M059J (cell line): ENCODE results near the gene MRPL18. TPM values are rescaled to one million over a fixed set of nuclear protein-coding genes. Genes with fewer than 3 reads are reported as not detected.
A peak's percentile ranks its signal among the peaks of the same experiment; 100 is the strongest.
"Not testable (repeated sequence)": the region's sequence is repeated elsewhere in the genome, so short reads cannot be mapped to it uniquely, and the experiment has no call there.

Source experiments
- DNase-seq: peaks from one replicate; pipeline ENCODE4 v3.0.0-alpha.2; 2012; ENCODE audit warnings: low read depth
- total RNA-seq: library from RNA; depleted of rRNA; stranded (reverse); fragments of >200 nt; shearing (Covaris generic); gene quantifications from 2 replicates; pipeline ENCODE4 v1.2.3, GENCODE V29; 2014; rRNA removed

The MRPL18 gene
- total RNA-seq, result 241 and 249 TPM in 2 replicates

DNA sequence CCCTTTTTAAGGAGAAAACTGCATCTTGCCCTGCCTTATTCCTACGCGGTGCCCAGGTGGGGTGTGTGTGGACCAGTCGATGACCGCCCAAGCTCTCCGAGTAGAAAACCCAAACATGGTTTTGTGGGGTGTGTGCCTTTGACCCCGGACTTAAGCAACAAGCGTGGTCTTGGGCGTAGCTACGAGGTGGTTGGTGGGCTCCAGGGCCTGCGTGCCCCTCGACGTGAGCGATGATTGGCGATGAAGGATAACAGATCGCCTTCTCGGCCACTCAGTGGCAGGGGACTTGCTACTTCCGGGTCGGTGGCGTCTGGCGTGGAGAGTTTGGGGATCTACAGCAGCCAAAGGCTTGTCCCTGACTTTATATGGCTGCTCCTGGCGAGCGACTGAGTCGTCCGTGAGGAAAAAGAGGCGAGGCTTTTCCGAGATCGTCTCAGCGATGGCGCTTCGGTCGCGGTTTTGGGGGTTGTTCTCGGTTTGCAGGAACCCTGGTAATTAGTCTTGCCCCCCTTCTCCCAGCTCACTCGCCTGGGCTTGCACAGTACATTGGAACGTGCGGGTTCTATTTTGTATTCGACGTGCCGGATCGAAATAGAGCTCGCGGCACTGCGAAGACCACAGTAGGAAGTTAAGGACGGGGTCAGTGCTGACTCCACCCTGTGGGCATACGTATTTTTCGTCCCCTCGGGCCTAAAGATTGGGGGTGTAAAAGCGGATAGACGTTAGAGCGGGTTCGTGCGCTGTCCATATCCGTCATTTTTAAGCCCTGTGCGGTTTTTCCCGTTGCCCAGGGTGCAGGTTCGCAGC lies at the start of gene MRPL18:
Gene MRPL18, plus strand, starts transcription at position 319 of the 807 bp plus-strand sequence. Its CDS starts 121 bp downstream, at position 440.
- DNase-seq, result peak; percentile 98

- no peak for DNase-seq
These were observed 48.1 kb upstream of the MRPL18 start for GRCh38 chr6:159742165-159742564.

GRCh38 chr6:159745081-159745480 lies 45.2 kb upstream of the MRPL18 start:
- no peak for DNase-seq

GRCh38 chr6:159746759-159747158 lies 43.5 kb upstream of the MRPL18 start:
- DNase-seq, result no peak

DNA sequence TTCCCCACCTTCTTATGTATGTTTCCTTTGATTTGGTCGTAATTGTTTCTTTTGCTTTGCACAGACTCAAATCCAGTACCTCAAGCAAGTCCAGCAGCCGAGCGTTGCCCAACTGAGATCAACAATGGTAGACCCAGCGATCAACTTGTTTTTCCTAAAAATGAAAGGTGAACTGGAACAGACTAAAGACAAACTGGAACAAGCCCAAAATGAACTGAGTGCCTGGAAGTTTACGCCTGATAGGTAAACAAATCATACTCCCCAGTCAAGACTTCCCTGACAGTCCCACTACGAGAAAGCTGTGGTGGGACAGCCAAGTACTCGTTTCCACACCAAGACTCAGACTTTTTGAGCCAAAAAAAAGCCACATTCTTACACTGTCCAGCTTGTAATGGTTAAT lies 42.1 kb upstream of the MRPL18 start:
- not testable (repeated sequence) for DNase-seq

DNA sequence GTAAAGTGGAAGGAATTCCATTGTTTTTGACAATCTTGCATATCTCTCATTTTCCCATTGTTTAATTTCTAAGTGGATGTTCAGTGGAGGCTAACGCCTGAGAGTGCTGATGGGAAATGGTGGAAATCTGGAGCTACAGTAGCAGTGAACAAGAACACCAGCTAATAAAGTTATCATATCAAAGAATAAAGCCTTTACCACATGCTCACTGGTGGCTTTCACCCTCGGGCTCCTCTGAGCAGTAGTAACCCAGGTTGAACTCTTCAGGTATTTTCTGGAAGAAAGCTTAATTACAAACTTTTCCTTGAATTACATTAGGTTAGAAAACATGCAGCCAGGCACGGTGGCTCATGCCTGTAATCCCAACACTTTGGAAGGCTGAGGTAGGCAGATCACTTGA lies 38.8 kb upstream of the MRPL18 start:
- DNase-seq, result no peak

- DNase-seq, result no peak
These were observed 37.0 kb upstream of the MRPL18 start for GRCh38 chr6:159753081-159753872.

DNA sequence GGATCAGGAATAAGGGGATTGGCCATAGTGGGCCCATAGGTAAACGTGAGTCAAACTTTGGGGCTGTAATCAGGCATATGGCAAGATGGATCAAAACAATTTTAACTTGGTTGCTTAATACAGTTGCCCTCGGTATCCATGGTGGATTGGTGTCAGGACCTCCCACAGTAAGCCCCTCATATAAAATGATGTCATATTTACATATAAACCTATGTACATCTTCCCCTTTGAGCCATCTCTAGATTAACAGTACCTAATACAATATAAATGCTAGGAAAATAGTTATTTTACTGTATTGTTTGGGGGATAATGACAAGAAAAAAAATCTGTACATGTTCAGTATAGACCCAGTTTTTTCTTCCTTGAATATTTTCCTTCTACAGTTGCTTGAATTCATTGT lies 35.9 kb upstream of the MRPL18 start:
- DNase-seq, result no peak

- DNase-seq, result no peak
These were observed 35.0 kb upstream of the MRPL18 start for GRCh38 chr6:159754959-159755914.

DNA sequence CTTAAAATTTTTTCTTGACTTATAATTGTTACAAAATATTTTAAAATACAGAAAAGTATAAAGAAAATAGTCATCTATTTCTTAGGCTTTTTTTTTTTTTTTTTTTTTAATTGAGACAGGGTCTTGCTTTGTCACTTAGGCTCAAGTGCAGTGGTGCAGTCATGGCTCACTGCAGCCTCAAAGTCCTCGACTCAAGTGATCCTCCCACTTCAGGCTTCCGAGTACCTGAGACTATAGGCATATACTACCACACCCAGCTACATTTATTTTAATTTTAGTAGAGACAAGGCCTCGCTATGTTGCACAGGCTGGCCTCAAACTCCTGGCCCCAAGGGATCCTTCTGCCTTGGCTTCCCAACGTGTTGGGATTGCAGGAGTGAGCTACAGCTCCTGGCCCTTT lies 33.8 kb upstream of the MRPL18 start:
- DNase-seq, result no peak

- DNase-seq, result peak; percentile 88
These were observed 32.0 kb upstream of the MRPL18 start for GRCh38 chr6:159758031-159759001.

- DNase-seq, result peak; percentile 20
These were observed 30.6 kb upstream of the MRPL18 start for GRCh38 chr6:159759645-159760044.

DNA sequence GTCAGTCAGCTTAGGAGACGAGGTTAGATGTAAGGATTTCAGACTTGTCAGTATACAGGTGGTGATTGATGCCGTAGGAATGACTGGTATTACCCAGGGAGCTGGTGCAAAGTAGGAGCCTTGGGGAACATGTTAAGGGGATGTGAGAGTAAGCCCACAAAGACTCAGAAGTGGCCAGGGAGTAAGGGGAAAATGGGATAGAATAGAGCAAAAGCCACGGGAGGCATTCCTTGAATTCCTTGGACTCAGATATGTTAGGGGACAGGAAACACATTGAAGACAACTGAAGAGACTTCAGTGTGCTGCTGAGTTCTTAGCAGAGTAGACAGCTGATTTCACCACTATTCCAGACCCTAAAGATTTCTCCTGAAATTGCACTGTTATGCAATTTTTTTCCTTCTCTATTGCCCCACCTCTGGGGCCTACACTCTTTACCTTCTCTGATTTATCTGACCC lies 29.6 kb upstream of the MRPL18 start:
- peak; percentile 93 for DNase-seq

DNA sequence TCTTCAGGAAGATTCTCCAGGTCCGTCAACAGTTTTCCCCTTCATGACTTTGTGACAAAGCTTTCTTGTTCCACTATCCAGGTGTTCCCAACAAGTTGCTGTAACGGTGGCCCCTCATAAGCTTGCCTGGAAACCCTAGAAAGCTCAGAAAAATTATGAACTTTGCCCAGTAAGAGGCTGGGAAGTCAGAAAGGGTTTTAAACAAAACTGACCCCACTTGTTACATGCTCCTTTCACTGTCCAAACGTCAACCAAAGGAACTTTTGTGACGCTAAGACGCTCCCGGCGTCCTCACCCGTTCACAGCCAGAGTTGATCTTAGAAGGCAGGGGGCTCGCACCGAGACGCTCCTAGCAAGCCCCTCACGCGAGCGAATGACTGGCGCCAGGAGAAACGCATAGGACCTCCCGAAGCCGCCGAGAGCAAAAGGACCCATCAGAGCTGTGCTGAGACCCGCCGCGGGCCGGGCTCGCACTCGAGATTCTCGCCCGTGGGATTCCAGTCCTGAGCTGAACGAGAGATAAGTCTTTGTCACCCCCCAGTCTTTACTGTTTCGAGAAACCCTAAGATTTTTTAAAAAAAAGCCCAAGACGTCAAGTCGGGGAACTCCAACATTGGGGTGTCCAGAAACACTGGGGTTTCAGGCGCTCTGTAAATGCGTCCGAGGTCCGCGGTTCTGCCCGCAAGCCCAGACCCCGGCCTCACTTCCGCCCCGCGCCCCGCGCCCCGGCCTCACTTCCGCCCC lies 29.0 kb upstream of the MRPL18 start:
- peak; percentile 20 for DNase-seq

- peak; percentile 93 for DNase-seq
These were observed 28.2 kb upstream of the MRPL18 start, which contains the start of gene ACAT2 for GRCh38 chr6:159761873-159762680. TSS of gene ACAT2 (plus strand) at chr6:159762045. CDS start at chr6:159762088, 43 bp downstream.

DNA sequence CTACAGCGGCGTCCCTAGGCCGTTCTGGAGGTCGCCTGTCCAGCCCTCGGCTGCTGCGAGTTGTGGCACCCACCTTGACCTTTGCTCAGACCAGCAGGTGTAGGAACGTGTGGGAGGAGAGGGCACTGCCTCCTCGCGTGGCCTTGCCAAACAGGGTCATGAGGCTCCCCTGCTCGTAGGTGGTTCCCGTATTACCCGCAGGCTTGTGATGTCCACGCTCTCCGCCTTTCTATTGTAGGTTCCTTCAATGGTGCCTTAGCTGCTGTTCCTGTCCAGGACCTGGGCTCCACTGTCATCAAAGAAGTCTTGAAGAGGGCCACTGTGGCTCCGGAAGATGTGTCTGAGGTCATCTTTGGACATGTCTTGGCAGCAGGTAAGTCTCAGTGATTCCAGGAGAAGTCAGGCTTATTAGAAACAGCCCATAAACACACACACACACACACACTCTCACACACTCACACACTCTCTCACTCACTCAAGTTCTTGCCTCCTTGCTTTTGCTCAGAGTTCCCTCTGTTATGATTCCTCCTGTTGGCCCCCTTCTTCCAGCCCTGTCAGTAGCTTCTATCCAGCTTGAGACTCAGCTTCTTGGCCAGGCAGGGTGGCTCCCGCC lies 27.5 kb upstream of the MRPL18 start:
- no peak for DNase-seq

DNA sequence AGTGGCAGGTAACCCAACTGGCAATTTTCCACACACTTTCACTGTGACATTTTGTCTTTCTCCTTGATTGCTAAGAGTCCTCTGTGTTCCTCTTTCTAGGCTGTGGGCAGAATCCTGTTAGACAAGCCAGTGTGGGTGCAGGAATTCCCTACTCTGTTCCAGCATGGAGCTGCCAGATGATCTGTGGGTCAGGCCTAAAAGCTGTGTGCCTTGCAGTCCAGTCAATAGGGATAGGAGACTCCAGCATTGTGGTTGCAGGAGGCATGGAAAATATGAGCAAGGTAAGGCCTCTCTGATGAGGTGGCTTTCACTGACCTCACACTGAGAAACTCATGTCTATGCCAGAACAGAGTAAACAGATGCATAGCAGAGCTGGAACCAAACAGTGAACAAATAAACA lies 23.4 kb upstream of the MRPL18 start:
- DNase-seq, result peak; percentile 33

DNA sequence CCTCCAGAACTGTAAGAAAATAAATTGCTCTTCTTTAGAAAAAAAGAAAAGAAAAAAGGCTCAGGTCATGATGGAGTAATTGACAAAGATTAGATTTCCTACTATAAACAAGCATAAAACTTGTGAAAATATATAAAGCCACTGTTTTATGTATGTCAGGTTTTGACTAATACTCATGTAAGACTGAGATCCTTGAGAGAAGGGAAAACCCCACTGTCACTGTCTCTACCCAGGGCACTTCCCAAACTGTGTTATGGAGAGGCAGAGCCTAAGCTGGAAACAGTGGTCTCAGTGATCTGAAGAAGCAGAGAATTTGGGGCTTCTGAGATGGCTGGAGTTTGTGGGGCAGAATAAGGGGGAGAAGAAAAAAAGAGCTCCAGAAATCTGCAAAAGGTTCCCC lies 20.8 kb upstream of the MRPL18 start:
- DNase-seq, result no peak
